Endodermal cell (in vitro differentiated cells): ENCODE measurements around the gene OPN3. TPM values are rescaled to one million over a fixed set of nuclear protein-coding genes. Genes with fewer than 3 reads are reported as not detected.
"Not testable (repeated sequence)": the region's sequence is repeated elsewhere in the genome, so short reads cannot be mapped to it uniquely, and the experiment has no call there.

Source experiments
- DNase-seq: peaks from one replicate; pipeline ENCODE4 v3.0.0-alpha.2; 2017
- H3K27ac ChIP-seq: 2 replicates; pipeline ENCODE4 v1.5.1; 2013; ENCODE audit warnings: mild to moderate bottlenecking, low read depth, low read length, moderate library complexity
- H3K27me3 ChIP-seq: 2 replicates; pipeline ENCODE4 v1.6.1; 2013; ENCODE audit warnings: mild to moderate bottlenecking, low read length, moderate library complexity; ENCODE audit not compliant: insufficient read depth, control insufficient read depth, poor library complexity, severe bottlenecking
- H3K36me3 ChIP-seq: 2 replicates; pipeline ENCODE4 v1.7.0; 2013; ENCODE audit warnings: mild to moderate bottlenecking, low read length, moderate library complexity; ENCODE audit not compliant: control insufficient read depth, insufficient read depth
- H3K4me1 ChIP-seq: one replicate; pipeline ENCODE4 v1.7.0; 2013; ENCODE audit warnings: low read length; ENCODE audit not compliant: control insufficient read depth, insufficient read depth
- H3K4me3 ChIP-seq: 2 replicates; pipeline ENCODE4 v1.5.1; 2013; ENCODE audit warnings: mild to moderate bottlenecking, low read length, moderate library complexity
- H3K9ac ChIP-seq: 2 replicates; pipeline ENCODE4 v1.6.1; 2013; ENCODE audit warnings: mild to moderate bottlenecking, low read length, moderate library complexity; ENCODE audit not compliant: poor library complexity, severe bottlenecking; ENCODE audit errors: extremely low read depth
- H3K9me3 ChIP-seq: 2 replicates; pipeline ENCODE4 v1.6.1; 2013; ENCODE audit warnings: mild to moderate bottlenecking, low read length, moderate library complexity; ENCODE audit not compliant: control insufficient read depth
- H3K27ac Mint-ChIP-seq: 2 replicates; pipeline ENCODE4 v1.8.0; 2020; ENCODE audit warnings: mixed read lengths
- H3K27me3 Mint-ChIP-seq: 2 replicates; pipeline ENCODE4 v1.8.0; 2021; ENCODE audit warnings: mild to moderate bottlenecking, mixed read lengths; ENCODE audit not compliant: insufficient read depth
- H3K36me3 Mint-ChIP-seq: 2 replicates; pipeline ENCODE4 v1.8.0; 2020; ENCODE audit warnings: low read depth, mixed read lengths
- H3K4me1 Mint-ChIP-seq: 2 replicates; pipeline ENCODE4 v1.8.0; 2020; ENCODE audit warnings: mixed read lengths
- H3K4me3 Mint-ChIP-seq: 2 replicates; pipeline ENCODE4 v1.8.0; 2020; ENCODE audit warnings: mild to moderate bottlenecking, moderate library complexity, mixed read lengths
- H3K9me3 Mint-ChIP-seq: 2 replicates; pipeline ENCODE4 v1.8.0; 2020; ENCODE audit warnings: mild to moderate bottlenecking, mixed read lengths
- WGBS, 2 experiments: methylation state at CpG; one replicate each; pipeline versions ENCODE4 v1.1.5 to v1.1.7; 2013; ENCODE audit warnings: missing lambda C conversion rate in 2 of 2, mixed read lengths in 1 of 2; ENCODE audit not compliant: insufficient coverage in 1 of 2, insufficient read length in 1 of 2; 5-methylcytosine and 5-hydroxymethylcytosine counted together
- total RNA-seq, 2 donors: library from RNA; stranded (reverse); fragmentation: NEBNext Ultra II Directional in 1 of 2; extraction: Animal tissue kit (Norgen Biotek cat#: 25700) in 1 of 2; gene quantifications; 2 replicates in 1 of 2; 3 replicates in 1 of 2; pipeline ENCODE4 v1.2.1, GENCODE V29; 2021
- TF ChIP-seq, protein P1 (sequence below): fragments of 200-600 bp; sonication (generic); conservative IDR thresholded peaks from 2 replicates; pipeline ENCODE4 v1.5.0; 2021; ENCODE audit warnings: antibody characterized with exemption, mild to moderate bottlenecking

OPN3 gene
- total RNA-seq, 2 donors from 2014 or later = 9.0 to 22.5 TPM

DNA sequence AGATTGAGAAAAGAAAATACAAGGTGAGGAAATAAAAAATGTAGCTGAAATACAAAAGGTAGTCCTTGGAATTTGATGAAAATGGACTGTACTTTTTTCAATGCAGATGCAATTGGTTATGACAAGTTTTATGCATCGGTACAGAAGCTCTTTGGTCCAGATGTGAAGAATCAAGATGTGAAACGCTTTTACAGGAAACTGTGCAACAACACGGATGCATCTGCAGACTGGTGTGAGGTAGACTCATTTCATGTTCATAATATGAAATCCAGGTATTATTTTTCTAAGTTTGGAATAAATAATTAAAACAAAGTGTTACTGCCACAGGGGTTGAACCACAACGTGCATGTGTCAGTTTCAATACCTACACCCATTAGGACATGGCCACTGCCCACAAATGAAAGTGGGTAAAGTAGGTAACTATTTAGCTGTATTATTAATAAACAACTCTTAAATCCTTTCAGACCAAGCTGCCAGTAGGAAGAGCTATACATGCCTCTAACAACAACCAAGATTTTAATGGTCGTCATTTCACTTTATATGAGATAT lies 20.3 kb upstream of the OPN3 start:
- Mint-ChIP-seq H3K27me3 (peaks cover 34% of the 10 kb centered on the region), H3K36me3 (no peaks in the 10 kb centered on the region), H3K9me3 (no peaks in the 10 kb centered on the region), H3K4me3 (no peak overlapping the region), H3K4me1 (no peaks in the 10 kb centered on the region), H3K27ac (no peak overlapping the region)
- Histone ChIP-seq H3K9ac (no peak overlapping the region), H3K27ac (no peak overlapping the region), H3K27me3 (peaks cover 72% of the 10 kb centered on the region), H3K9me3 (no peaks in the 10 kb centered on the region), H3K4me1 (no peaks in the 10 kb centered on the region), H3K36me3 (no peaks in the 10 kb centered on the region), H3K4me3 (no peak overlapping the region)
- DNase-seq = no peak
- WGBS, 2 experiments = 90 to 100% methylated on average over 3 to 5 of the region's 5 CpGs
- TF ChIP-seq, protein P1, sequence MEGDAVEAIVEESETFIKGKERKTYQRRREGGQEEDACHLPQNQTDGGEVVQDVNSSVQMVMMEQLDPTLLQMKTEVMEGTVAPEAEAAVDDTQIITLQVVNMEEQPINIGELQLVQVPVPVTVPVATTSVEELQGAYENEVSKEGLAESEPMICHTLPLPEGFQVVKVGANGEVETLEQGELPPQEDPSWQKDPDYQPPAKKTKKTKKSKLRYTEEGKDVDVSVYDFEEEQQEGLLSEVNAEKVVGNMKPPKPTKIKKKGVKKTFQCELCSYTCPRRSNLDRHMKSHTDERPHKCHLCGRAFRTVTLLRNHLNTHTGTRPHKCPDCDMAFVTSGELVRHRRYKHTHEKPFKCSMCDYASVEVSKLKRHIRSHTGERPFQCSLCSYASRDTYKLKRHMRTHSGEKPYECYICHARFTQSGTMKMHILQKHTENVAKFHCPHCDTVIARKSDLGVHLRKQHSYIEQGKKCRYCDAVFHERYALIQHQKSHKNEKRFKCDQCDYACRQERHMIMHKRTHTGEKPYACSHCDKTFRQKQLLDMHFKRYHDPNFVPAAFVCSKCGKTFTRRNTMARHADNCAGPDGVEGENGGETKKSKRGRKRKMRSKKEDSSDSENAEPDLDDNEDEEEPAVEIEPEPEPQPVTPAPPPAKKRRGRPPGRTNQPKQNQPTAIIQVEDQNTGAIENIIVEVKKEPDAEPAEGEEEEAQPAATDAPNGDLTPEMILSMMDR = no peak

DNA sequence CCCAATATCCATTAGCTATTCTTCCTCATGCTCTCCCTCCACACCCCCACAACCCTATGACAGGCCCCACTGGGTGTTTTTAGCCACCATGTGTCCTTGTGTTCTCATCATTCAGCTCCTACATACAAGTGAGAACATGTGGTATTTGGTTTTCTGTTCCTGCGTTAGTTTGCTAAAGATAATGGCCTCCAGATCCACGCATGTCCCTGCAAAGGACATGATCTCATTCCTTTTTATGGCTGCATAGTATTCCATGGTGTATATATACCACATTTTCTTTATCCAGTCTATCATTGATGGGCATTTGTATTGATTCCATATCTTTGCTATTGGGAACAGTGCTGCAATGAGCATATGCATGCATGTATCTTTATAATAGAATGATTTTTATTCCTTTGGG lies 18.8 kb upstream of the OPN3 start:
- 100% methylated on average over 2 of the region's 2 CpGs; no CpG with 5 or more reads in 1 of the 2 experiments for WGBS, 2 experiments
- not testable (repeated sequence) for H3K4me1 Mint-ChIP-seq, H3K27ac Mint-ChIP-seq, H3K4me3 ChIP-seq, H3K4me3 Mint-ChIP-seq, H3K9ac ChIP-seq, DNase-seq, H3K27ac ChIP-seq, H3K36me3 Mint-ChIP-seq, H3K36me3 ChIP-seq, H3K9me3 Mint-ChIP-seq, H3K9me3 ChIP-seq, H3K4me1 ChIP-seq
- peaks cover 27% of the 10 kb centered on the region for H3K27me3 Mint-ChIP-seq
- H3K27me3 ChIP-seq = peaks cover 65% of the 10 kb centered on the region

DNA sequence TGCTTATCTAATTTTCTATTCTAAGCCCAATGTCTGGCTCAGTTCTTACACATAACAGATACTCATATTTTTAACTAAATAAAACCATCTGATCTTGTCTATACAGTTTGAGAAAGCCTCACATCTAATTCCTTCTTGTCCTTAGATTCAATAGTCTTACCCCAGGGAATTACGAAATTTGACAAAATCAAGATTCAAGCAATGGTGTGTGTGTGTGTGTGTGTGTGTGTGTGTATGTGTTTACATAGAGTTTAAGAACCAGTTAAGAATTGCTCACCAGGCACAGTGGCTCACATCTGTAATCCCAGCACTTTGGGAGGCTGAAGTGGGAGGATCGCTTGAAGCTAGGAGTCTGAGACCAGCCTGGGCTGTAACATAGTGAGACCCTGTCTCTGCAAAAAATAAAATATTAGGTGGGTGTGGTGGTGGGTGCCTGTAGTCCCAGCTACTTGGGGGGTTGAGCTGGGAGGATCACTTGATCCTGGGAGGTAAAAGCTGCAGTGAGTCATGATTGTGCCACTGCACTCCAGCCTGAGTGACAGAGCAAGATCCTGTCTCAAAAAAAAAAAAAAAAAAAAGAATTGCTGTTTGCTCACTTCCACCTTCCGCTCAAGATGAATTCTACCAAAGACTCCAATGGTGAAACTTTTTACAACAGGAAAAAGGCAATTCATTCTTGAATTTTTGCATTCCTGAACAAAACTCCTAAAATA lies 18.1 kb upstream of the OPN3 start:
- Mint-ChIP-seq H3K4me1 (no peaks in the 10 kb centered on the region), H3K27ac (no peak overlapping the region), H3K27me3 (peaks cover 25% of the 10 kb centered on the region), H3K9me3 (no peaks in the 10 kb centered on the region), H3K36me3 (no peaks in the 10 kb centered on the region), H3K4me3 (no peak overlapping the region)
- Histone ChIP-seq H3K4me1 (no peaks in the 10 kb centered on the region), H3K9ac (no peak overlapping the region), H3K36me3 (no peaks in the 10 kb centered on the region), H3K9me3 (no peaks in the 10 kb centered on the region), H3K27ac (no peak overlapping the region), H3K4me3 (no peak overlapping the region), H3K27me3 (peaks cover 59% of the 10 kb centered on the region)
- TF ChIP-seq, protein P1 = no peak
- 89 to 94% methylated on average over 2 to 3 of the region's 3 CpGs for WGBS, 2 experiments
- no peak for DNase-seq
